Calu3 (cell line): ENCODE data around the gene PWP1. TPM values are rescaled to one million over a fixed set of nuclear protein-coding genes. Genes with fewer than 3 reads are reported as not detected.

Experiments used
- BruUV-seq: library from RNA; stranded (reverse); fragments of 400-500 nt; replicated peaks from 2 replicates; lab custom pipeline; 2021; lab: Mats Ljungman, UMichigan
- CTCF ChIA-PET: fragments of 300-600 bp; sonication (Branson Sonifier 250); formaldehyde crosslinking; loops from one replicate; lab custom pipeline; 2022; ENCODE audit warnings: antibody characterized with exemption; lab: Charles Lee
- DNase-seq: peaks from one replicate; pipeline ENCODE4 v3.0.0; 2022
- H3K27ac Mint-ChIP-seq: one replicate; pipeline ENCODE4 v1.8.0; 2022; ENCODE audit warnings: mixed read lengths; ENCODE audit not compliant: unreplicated experiment
- H3K27me3 Mint-ChIP-seq: one replicate; pipeline ENCODE4 v1.8.0; 2022; ENCODE audit warnings: mixed read lengths; ENCODE audit not compliant: unreplicated experiment
- H3K36me3 Mint-ChIP-seq: one replicate; pipeline ENCODE4 v1.8.0; 2022; ENCODE audit warnings: mild to moderate bottlenecking, moderate library complexity, mixed read lengths; ENCODE audit not compliant: insufficient read depth, unreplicated experiment
- H3K4me1 Mint-ChIP-seq: one replicate; pipeline ENCODE4 v1.8.0; 2022; ENCODE audit warnings: mild to moderate bottlenecking, low read depth, mixed read lengths; ENCODE audit not compliant: unreplicated experiment
- H3K4me3 Mint-ChIP-seq: one replicate; pipeline ENCODE4 v1.8.0; 2022; ENCODE audit warnings: mild to moderate bottlenecking, low read depth, moderate library complexity, mixed read lengths; ENCODE audit not compliant: unreplicated experiment
- H3K9me3 Mint-ChIP-seq: one replicate; pipeline ENCODE4 v1.8.0; 2022; ENCODE audit warnings: low read depth, mixed read lengths; ENCODE audit not compliant: unreplicated experiment
- intact Hi-C: fragments of 100-400 bp; cut with micrococcal nuclease; formaldehyde crosslinking; loops from one replicate; pipeline ENCODE4 v1.10.0; 2022; ENCODE audit not compliant: unreplicated experiment
- total RNA-seq: library from RNA; stranded (reverse); gene quantifications from 2 replicates; pipeline ENCODE4 v1.2.3, GENCODE V29; 2022
- TF ChIP-seq, protein P1 (sequence below): fragments of 200-600 bp; IDR thresholded peaks from one replicate; pipeline ENCODE4 v1.8.0; 2022; ENCODE audit warnings: antibody characterized with exemption; ENCODE audit not compliant: unreplicated experiment

The PWP1 gene
- total RNA-seq, 1 experiment from 2014 or later, result 60.5 TPM

DNA sequence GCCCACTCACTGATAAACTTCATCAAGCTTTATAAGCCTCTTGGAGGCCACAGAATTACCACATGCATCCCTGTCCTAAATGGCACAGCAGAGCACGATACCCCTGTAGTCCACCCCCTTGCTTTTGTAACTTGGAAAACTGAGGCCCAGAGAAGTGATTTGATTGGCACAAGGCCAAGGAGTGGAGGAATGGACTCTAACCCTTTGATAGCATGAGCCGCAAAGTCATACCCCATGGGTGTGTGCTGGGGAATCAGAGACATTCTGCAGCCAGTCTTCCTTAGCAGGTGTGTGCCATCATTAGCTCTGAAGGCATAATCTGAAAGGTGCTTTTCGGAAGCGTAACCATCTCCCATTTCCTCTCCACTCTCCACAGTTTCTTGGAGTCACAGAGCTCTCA, 28.5 kb upstream of the PWP1 start:
- BruUV-seq, result no TSS peak
- intact Hi-C loops, result no loop called here
- TF ChIP-seq, protein P1, sequence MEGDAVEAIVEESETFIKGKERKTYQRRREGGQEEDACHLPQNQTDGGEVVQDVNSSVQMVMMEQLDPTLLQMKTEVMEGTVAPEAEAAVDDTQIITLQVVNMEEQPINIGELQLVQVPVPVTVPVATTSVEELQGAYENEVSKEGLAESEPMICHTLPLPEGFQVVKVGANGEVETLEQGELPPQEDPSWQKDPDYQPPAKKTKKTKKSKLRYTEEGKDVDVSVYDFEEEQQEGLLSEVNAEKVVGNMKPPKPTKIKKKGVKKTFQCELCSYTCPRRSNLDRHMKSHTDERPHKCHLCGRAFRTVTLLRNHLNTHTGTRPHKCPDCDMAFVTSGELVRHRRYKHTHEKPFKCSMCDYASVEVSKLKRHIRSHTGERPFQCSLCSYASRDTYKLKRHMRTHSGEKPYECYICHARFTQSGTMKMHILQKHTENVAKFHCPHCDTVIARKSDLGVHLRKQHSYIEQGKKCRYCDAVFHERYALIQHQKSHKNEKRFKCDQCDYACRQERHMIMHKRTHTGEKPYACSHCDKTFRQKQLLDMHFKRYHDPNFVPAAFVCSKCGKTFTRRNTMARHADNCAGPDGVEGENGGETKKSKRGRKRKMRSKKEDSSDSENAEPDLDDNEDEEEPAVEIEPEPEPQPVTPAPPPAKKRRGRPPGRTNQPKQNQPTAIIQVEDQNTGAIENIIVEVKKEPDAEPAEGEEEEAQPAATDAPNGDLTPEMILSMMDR, result no peak
- H3K4me3 Mint-ChIP-seq, result no peak overlapping the region
- H3K36me3 Mint-ChIP-seq, result no peaks in the 10 kb centered on the region
- H3K27ac Mint-ChIP-seq, result no peak overlapping the region
- H3K4me1 Mint-ChIP-seq, result no peaks in the 10 kb centered on the region
- CTCF ChIA-PET, result interaction anchor here (1.1 kb wide), 1 partner anchor 19 kb away, joined by 4 read pairs; no protein-coding TSS in a partner anchor
- DNase-seq, result no peak
- H3K9me3 Mint-ChIP-seq, result no peaks in the 10 kb centered on the region
- H3K27me3 Mint-ChIP-seq, result peaks cover 15% of the 10 kb centered on the region

DNA sequence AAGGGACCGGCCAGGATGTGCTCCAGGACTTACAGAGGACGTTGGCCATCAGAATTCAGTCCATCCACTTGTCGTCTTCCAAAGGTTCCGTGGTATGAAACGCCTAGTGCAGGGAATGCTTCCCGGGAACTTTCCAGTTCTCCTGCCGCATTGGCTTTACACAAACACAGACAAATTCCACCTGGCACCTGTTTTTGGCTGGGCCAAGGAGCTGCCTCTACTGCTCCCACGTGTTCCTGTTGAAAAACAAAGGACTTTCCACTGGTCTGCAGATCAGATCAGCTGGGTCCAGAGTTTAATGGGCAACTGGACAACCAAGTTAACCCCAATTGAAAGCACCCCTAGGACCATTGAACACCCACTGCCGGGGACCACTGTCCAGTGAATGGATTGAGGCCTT, 28.0 kb upstream of the PWP1 start:
- CTCF ChIA-PET, result no interaction called here
- Mint-ChIP-seq H3K4me1 (no peaks in the 10 kb centered on the region), H3K4me3 (no peak overlapping the region), H3K9me3 (no peaks in the 10 kb centered on the region), H3K36me3 (no peaks in the 10 kb centered on the region), H3K27me3 (peaks cover 15% of the 10 kb centered on the region), H3K27ac (no peak overlapping the region)
- intact Hi-C loops, result no loop called here
- no TSS peak for BruUV-seq
- no peak for DNase-seq
- TF ChIP-seq, protein P1, result no peak

DNA sequence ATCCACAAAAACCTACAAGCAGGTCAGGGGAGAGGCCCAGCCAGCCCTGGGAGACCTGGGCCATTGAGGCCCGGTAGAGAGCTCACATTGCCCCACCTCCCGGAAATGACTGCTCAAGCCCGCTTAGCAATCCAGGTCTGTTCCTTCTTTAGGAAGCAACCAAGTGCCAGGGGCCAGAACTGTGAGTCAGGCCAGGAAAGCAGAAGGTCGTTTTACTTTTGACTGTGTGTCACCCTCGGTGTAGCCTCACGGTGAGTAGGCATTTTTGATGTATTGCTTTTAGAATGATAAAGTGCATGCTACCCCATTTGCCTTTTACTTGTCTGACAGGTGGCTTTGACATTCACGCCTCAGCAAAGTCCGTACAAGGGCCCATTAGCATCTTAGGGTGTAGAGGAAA, 25.4 kb upstream of the PWP1 start:
- no peak for DNase-seq
- intact Hi-C loops, result no loop called here
- Mint-ChIP-seq H3K4me1 (no peaks in the 10 kb centered on the region), H3K4me3 (no peak overlapping the region), H3K9me3 (no peaks in the 10 kb centered on the region), H3K27ac (no peak overlapping the region), H3K27me3 (peaks cover 29% of the 10 kb centered on the region), H3K36me3 (no peaks in the 10 kb centered on the region)
- CTCF ChIA-PET, result no interaction called here
- TF ChIP-seq, protein P1, result no peak
- no TSS peak for BruUV-seq

DNA sequence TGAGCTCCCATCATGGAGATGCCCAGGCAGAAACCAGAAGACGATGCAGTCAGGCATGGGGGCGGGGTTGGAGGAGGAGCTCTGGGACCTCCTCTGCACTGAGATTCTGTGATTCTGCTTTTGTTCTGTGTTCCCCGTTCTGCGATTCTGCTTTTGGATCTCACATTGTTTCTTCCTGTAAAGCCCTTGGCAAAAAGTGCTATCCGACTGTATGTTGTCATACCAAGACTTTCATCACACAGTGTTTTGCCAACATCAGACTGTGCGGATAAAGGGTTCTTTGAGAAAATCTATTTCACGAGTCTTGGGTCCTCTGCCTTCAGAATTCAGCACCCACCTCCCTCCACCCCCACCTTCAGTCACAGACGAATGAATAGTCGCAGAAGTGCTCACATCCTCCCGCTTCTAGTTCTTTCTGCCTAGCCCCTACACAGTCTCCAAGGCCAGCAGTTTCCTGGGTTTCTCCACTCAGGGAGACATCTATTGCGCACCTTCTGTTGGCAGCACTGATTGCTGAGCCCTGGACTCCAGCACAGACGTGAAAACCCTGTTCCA, 24.7 kb upstream of the PWP1 start:
- Mint-ChIP-seq H3K4me3 (no peak overlapping the region), H3K4me1 (no peaks in the 10 kb centered on the region), H3K9me3 (no peaks in the 10 kb centered on the region), H3K36me3 (no peaks in the 10 kb centered on the region), H3K27ac (no peak overlapping the region), H3K27me3 (peaks cover 36% of the 10 kb centered on the region)
- no TSS peak for BruUV-seq
- intact Hi-C loops, result no loop called here
- TF ChIP-seq, protein P1, result no peak
- CTCF ChIA-PET, result interaction anchor here (1.3 kb wide), 1 partner anchor 10 kb away, joined by 3 read pairs; no protein-coding TSS in a partner anchor
- no peak for DNase-seq
